GM23248 (cell line): ENCODE results near the gene SCMH1. TPM values are rescaled to one million over a fixed set of nuclear protein-coding genes. Genes with fewer than 3 reads are reported as not detected.
A peak's percentile ranks its signal among the peaks of the same experiment; 100 is the strongest.

Experiments
- DNase-seq: peaks from one replicate; pipeline ENCODE4 v3.0.0-alpha.2; 2015
- H2AFZ ChIP-seq: fragments of 200-600 bp; sonication (generic); 2 replicates; pipeline ENCODE4 v1.6.1; 2016; ENCODE audit warnings: antibody characterized with exemption
- H3F3A ChIP-seq: fragments of 200-600 bp; sonication (generic); 2 replicates; pipeline ENCODE4 v1.6.1; 2016; ENCODE audit warnings: mild to moderate bottlenecking, antibody characterized with exemption, mixed run types; ENCODE audit not compliant: insufficient read depth
- H3K27ac ChIP-seq: fragments of 200-600 bp; sonication (generic); 2 replicates; pipeline ENCODE4 v1.5.1; 2016; ENCODE audit warnings: mild to moderate bottlenecking
- H3K27me3 ChIP-seq: fragments of 200-600 bp; sonication (generic); replicated peaks from 2 replicates; pipeline ENCODE4 v1.6.1; 2016; ENCODE audit warnings: mild to moderate bottlenecking; ENCODE audit not compliant: insufficient read depth
- H3K36me3 ChIP-seq: fragments of 200-600 bp; sonication (generic); 2 replicates; pipeline ENCODE4 v1.6.1; 2016; ENCODE audit warnings: low read depth, mild to moderate bottlenecking
- H3K4me1 ChIP-seq: fragments of 200-600 bp; sonication (generic); 2 replicates; pipeline ENCODE4 v1.6.1; 2016; ENCODE audit warnings: mild to moderate bottlenecking; ENCODE audit not compliant: insufficient read depth
- H3K4me2 ChIP-seq: fragments of 200-600 bp; sonication (generic); one replicate; pipeline ENCODE4 v1.6.1; 2016; ENCODE audit warnings: mild to moderate bottlenecking; ENCODE audit not compliant: unreplicated experiment
- H3K4me3 ChIP-seq: fragments of 200-600 bp; sonication (generic); 2 replicates; pipeline ENCODE4 v1.5.1; 2016; ENCODE audit warnings: mild to moderate bottlenecking
- H3K79me2 ChIP-seq: fragments of 200-600 bp; sonication (generic); 2 replicates; pipeline ENCODE4 v1.6.1; 2016; ENCODE audit warnings: mild to moderate bottlenecking; ENCODE audit not compliant: insufficient read depth
- H3K9ac ChIP-seq: fragments of 200-600 bp; sonication (generic); 2 replicates; pipeline ENCODE4 v1.6.1; 2016; ENCODE audit warnings: mild to moderate bottlenecking
- H3K9me2 ChIP-seq: fragments of 200-600 bp; sonication (generic); 2 replicates; pipeline ENCODE4 v1.6.1; 2016; ENCODE audit warnings: mixed run types, mild to moderate bottlenecking, moderate library complexity; ENCODE audit not compliant: insufficient read depth
- H3K9me3 ChIP-seq: fragments of 200-600 bp; sonication (generic); one replicate; pipeline ENCODE4 v1.6.1; 2017; ENCODE audit warnings: low read depth
- H4K20me1 ChIP-seq: fragments of 200-600 bp; sonication (generic); 2 replicates; pipeline ENCODE4 v1.6.0; 2016; ENCODE audit not compliant: insufficient read depth
- EZH2 ChIP-seq: fragments of 200-600 bp; sonication (generic); IDR thresholded peaks from 2 replicates; pipeline ENCODE4 v1.6.1; 2018; ENCODE audit warnings: antibody characterized with exemption, mild to moderate bottlenecking; ENCODE audit not compliant: insufficient read depth, poor library complexity, severe bottlenecking
- EZH2phosphoT487 ChIP-seq: fragments of 200-600 bp; sonication (generic); IDR thresholded peaks from 2 replicates; pipeline ENCODE4 v1.6.1; 2018; ENCODE audit warnings: antibody characterized with exemption, moderate library complexity, mild to moderate bottlenecking, low read depth; ENCODE audit not compliant: insufficient read depth
- WGBS, 2 experiments: methylation state at CpG; one replicate each; pipeline ENCODE4 v1.1.6; 2015 to 2017; ENCODE audit warnings: low lambda C conversion rate in 2 of 2, low coverage in 1 of 2; ENCODE audit errors: missing lambda C conversion rate in 2 of 2; 5-methylcytosine and 5-hydroxymethylcytosine counted together
- in situ Hi-C: fragments of 300-500 bp; cut with MboI; formaldehyde crosslinking; loops from 2 replicates; pipeline ENCODE4 v1.15.0; 2020
- polyA plus RNA-seq: library from polyadenylated mRNA; unstranded; fragments of >200 nt; fragmentation: Nextera tagmentation; extraction: Ambion mirVana; gene quantifications from 2 replicates; pipeline ENCODE4 v1.2.1, GENCODE V29; 2016
- total RNA-seq: library from RNA; depleted of rRNA; stranded (reverse); fragments of >200 nt; shearing (Covaris generic); gene quantifications from 2 replicates; pipeline ENCODE4 v1.2.3, GENCODE V29; 2014

The SCMH1 gene
- total and polyA plus RNA-seq, 2 experiments from 2014 or later, result 10.8 to 16.6 TPM

DNA sequence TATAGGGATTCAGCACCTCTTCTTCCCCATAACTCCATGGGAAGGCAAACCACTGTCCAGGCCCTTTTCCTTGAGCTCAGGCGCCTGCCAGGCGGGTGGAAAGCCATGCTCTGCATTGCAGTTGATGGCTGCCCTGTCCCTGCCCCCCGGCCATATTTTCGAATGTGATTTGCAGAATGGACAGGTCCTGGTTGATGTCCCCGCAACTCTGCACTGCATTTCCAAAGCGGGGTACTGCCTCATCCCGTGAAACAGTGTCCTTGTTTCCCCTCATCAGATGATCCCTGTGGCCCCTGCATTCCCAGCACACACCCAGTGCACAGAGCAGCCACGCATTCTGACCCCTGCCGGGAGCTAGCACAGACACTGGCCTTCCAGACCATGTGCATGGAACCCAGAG, 33.7 kb upstream of the SCMH1 start:
- Histone ChIP-seq H4K20me1 (no peaks in the 10 kb centered on the region), H3K4me2 (no peak overlapping the region), H3K9me3 (no peaks in the 10 kb centered on the region), H3K36me3 (no peaks in the 10 kb centered on the region), H3K9me2 (no peaks in the 10 kb centered on the region), H2AFZ (no peak overlapping the region), H3K27me3 (peaks cover 18% of the 10 kb centered on the region), H3K4me1 (no peaks in the 10 kb centered on the region), H3K79me2 (no peaks in the 10 kb centered on the region), H3F3A (0 out of 2 replicates have a peak, but pooled peaks cover 4% of the 10 kb centered on the region), H3K4me3 (no peak overlapping the region), H3K27ac (no peak overlapping the region), H3K9ac (no peak overlapping the region)
- no peak for DNase-seq
- WGBS, 2 experiments, result 84 to 86% methylated on average over 9 of the region's 9 CpGs
- in situ Hi-C loops, result no loop called here
- TF ChIP-seq EZH2 (no peak), EZH2phosphoT487 (no peak)

DNA sequence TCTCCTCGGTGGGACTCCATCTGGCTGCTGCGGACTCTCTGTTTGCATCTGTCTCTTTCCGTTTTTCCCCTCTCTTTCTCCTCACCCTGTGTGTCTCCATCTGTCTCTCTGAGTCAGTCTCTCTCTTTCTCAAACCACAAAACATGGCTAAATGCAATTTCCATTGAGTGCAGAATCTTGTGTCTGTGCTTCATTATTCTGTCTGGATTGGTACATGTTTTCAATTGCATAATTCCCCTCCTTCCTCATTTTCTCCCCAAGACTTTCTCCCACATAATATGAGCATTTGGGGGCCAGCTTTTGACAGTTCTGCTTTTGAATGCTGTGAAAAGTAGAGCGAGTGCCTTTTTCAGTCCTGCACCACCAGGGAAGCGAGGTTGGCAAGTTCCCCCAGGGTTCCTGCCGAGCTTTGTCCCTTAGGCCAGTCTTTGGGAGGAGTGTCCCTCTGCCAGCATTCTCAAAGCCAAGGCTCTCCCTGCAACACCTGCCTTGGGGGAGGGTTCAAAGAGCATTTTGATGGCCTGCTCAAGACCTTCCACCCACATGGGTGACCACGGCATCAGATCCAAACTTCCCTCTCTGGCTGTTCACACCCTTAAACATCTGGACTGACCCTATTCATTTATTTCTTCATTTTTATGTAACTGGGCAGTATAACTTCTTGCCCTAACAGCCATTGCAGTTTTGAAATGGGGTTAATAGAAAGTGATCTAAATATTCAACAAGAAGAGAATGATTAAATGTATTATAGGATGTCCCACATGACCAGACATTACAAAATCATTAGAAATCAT, 32.8 kb upstream of the SCMH1 start:
- in situ Hi-C loops, result no loop called here
- no peaks in the 10 kb centered on the region for H3K9me3 ChIP-seq
- H3K9me2 ChIP-seq, result no peaks in the 10 kb centered on the region
- H3K4me2 ChIP-seq, result no peak overlapping the region
- H3K27ac ChIP-seq, result no peak overlapping the region
- H4K20me1 ChIP-seq, result no peaks in the 10 kb centered on the region
- 0 out of 2 replicates have a peak, but pooled peaks cover 4% of the 10 kb centered on the region for H3F3A ChIP-seq
- TF ChIP-seq EZH2 (no peak), EZH2phosphoT487 (no peak)
- no peak overlapping the region for H2AFZ ChIP-seq
- 15% methylated on average over 7 of the region's 7 CpGs for WGBS, 2 experiments
- no peak overlapping the region for H3K9ac ChIP-seq
- H3K36me3 ChIP-seq, result no peaks in the 10 kb centered on the region
- no peaks in the 10 kb centered on the region for H3K79me2 ChIP-seq
- no peak overlapping the region for H3K4me3 ChIP-seq
- DNase-seq, result peak; percentile 25
- peaks cover 10% of the 10 kb centered on the region; the same call in 1 of the 2 replicates for H3K27me3 ChIP-seq
- no peaks in the 10 kb centered on the region for H3K4me1 ChIP-seq

DNA sequence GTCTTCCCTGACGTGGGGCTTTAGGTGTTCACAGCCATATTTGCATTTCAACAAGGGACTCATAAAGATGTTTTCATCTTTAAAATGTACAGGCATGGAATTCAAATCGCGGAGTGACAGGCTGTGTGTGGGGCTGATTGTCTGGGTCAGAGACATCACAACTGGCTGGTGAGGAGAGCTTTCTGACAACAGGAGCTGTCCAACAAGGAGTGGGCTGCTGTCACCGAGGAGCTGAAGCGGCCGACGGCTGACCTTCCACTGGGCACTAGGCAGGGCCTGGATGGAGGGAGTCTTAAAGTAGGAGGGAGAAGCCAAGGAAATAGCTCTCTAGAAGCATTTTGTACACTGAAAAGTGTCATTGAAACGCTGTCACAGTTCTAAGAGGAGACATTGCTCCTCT, 30.5 kb upstream of the SCMH1 start:
- Histone ChIP-seq H3K4me2 (no peak overlapping the region), H3K27me3 (no peaks in the 10 kb centered on the region), H4K20me1 (no peaks in the 10 kb centered on the region), H3F3A (0 out of 2 replicates have a peak, but pooled peaks cover 4% of the 10 kb centered on the region), H3K27ac (no peak overlapping the region), H2AFZ (no peak overlapping the region), H3K9me3 (no peaks in the 10 kb centered on the region), H3K9me2 (no peaks in the 10 kb centered on the region), H3K4me1 (no peaks in the 10 kb centered on the region), H3K36me3 (no peaks in the 10 kb centered on the region), H3K79me2 (no peaks in the 10 kb centered on the region), H3K4me3 (no peak overlapping the region), H3K9ac (no peak overlapping the region)
- in situ Hi-C loops, result no loop called here
- WGBS, 2 experiments, result 64 to 65% methylated on average over 8 of the region's 8 CpGs
- no peak for DNase-seq
- no peak for TF ChIP-seq EZH2
- TF ChIP-seq EZH2phosphoT487, result no peak

DNA sequence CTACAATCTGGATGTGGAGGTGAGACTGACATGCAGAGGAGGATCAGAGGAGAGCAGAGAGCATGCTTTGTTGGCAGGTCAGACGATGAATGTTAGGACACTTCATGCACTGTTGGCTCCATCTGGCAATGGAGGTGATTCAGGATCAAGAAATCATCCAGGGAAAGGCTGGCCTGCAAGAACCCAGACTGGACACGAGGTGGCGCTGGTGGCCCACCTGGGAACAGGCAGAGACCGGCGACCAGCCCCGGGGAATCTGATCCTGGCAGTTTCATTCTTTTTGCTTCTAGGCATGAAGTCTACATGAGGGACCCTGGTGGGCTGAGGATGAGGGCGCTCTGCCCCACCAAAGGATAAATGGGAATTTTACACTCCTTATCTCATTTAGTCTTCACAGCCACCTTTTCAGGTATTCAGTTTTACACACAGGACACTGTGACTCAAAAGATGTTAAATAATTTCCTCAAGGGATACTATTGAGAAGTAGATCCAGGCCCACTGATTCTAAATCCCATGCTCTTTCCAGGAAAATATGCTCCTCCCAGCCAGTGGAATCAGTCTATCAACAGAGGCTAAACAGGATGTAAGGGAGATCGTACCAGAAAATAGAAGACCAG, 26.2 kb upstream of the SCMH1 start:
- no peak overlapping the region for H3K4me3 ChIP-seq
- no peaks in the 10 kb centered on the region for H3F3A ChIP-seq
- 13% methylated on average over 8 of the region's 8 CpGs for whole genome bisulfite sequencing, 2 experiments
- no peak overlapping the region for H3K4me2 ChIP-seq
- H3K27me3 ChIP-seq, result no peaks in the 10 kb centered on the region
- no peak overlapping the region for H2AFZ ChIP-seq
- no peak overlapping the region for H3K27ac ChIP-seq
- no peaks in the 10 kb centered on the region for H3K9me3 ChIP-seq
- DNase-seq, result peak; percentile 85
- H4K20me1 ChIP-seq, result no peaks in the 10 kb centered on the region
- H3K36me3 ChIP-seq, result no peaks in the 10 kb centered on the region
- no peaks in the 10 kb centered on the region for H3K9me2 ChIP-seq
- in situ Hi-C loops, result loop anchor here (10.0 kb wide), 1 partner anchor 167 kb away; no protein-coding TSS in a partner anchor
- TF ChIP-seq EZH2 (no peak), EZH2phosphoT487 (no peak)
- H3K79me2 ChIP-seq, result no peaks in the 10 kb centered on the region
- H3K4me1 ChIP-seq, result no peaks in the 10 kb centered on the region
- H3K9ac ChIP-seq, result no peak overlapping the region
